ENCODE measurements around the gene MYL9. TPM values are rescaled to one million over a fixed set of nuclear protein-coding genes. Genes with fewer than 3 reads are reported as not detected.

MYL9 gene
- total RNA-seq, 4 donors from 2014 or later, result 156 to 974 (median 332) TPM

DNA sequence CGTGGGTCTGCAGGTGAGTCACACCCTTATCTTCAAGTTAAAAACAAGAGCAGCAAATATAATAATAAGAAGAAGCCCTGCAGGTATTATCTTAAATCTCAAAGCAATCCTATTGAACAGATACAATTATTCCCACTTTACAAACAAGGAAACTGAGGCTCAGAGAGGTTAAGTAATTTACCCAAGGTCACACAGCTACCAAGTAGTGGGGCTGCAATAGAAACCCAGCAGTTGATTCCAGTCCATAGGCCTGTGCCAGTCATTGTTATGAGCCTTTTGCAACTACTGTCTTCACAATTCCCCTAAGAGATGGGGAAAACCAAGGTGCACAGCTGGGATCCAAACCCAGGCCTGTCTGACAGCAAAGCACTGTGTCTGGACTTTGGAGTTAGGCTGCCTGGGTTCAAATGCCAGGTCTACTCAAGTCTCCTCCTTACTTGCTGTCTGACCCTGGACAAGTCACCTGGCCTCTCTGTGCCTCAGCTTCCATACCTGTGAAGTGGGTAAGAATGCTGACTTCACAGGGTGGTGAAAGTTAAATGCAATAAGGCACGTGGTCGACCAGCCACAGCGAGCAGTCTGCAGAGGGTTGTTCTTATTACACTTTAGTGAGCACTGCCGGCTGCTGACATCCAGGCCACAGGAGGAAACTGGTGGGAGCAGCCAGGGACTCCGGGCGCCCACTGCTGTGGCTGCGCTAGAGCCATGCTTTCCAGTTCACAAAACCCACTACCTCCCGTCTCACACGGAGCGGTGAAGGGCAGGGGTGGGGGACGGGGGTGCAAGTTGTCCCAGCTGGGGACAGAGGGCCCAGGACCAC, 6.1 kb downstream of the MYL9 start:
- Histone ChIP-seq H3K36me3 (no peaks in the 10 kb centered on the region), H3K9me3 (no peaks in the 10 kb centered on the region), H3K27me3 (no peaks in the 10 kb centered on the region), H3K27ac (peak overlapping the region in 3 of 4 donors; percentile 88 to 99 (median 93)), H3K4me1 (peaks cover 0 to 17% (median 8%) of the 10 kb centered on the region in 4 donors), H3K4me3 (no peak overlapping the region)
- WGBS, 2 donors (ENCODE audit: low coverage in 1 of 2), result 62% methylated on average over 12 of the region's 12 CpGs; no CpG with 5 or more reads in 1 of the 2 donors
- intact Hi-C loops (cut with DNase I; ENCODE audit: low total_unique reads) (no loop called here), in situ Hi-C loops (cut with MboI; ENCODE audit: low pct_ligation_motif_present in 1 of 4, low pct_unique_long_range_greater_than_20kb in 1 of 4, low sequenced_read_pairs in 3 of 4) (no loop called here)
- TF ChIP-seq EP300 (IDR thresholded peaks at IDR 0.05; ENCODE audit: low read depth) (no peak), POLR2A (IDR thresholded peaks at IDR 0.05) (no peak), POLR2AphosphoS5 (IDR thresholded peaks at IDR 0.05) (no peak)
- TF ChIP-seq, protein P1, sequence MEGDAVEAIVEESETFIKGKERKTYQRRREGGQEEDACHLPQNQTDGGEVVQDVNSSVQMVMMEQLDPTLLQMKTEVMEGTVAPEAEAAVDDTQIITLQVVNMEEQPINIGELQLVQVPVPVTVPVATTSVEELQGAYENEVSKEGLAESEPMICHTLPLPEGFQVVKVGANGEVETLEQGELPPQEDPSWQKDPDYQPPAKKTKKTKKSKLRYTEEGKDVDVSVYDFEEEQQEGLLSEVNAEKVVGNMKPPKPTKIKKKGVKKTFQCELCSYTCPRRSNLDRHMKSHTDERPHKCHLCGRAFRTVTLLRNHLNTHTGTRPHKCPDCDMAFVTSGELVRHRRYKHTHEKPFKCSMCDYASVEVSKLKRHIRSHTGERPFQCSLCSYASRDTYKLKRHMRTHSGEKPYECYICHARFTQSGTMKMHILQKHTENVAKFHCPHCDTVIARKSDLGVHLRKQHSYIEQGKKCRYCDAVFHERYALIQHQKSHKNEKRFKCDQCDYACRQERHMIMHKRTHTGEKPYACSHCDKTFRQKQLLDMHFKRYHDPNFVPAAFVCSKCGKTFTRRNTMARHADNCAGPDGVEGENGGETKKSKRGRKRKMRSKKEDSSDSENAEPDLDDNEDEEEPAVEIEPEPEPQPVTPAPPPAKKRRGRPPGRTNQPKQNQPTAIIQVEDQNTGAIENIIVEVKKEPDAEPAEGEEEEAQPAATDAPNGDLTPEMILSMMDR (IDR thresholded peaks at IDR 0.05), result no peak
- DNase-seq, result no peak

DNA sequence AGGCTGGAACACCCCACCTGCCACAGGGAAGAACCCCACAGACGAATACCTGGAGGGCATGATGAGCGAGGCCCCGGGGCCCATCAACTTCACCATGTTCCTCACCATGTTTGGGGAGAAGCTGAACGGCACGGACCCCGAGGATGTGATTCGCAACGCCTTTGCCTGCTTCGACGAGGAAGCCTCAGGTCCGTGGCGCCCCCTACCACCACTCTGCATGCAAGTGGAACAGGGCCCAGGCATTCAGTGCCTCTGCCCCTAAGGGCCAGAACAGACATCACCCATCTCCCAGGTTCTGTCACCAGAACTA, 6.6 kb downstream of the MYL9 start:
- no peaks in the 10 kb centered on the region for H3K9me3 ChIP-seq
- H3K4me1 ChIP-seq, result peaks cover 0 to 17% (median 8%) of the 10 kb centered on the region in 4 donors
- WGBS, 2 donors (ENCODE audit: low coverage in 1 of 2), result 90% methylated on average over 12 of the region's 12 CpGs; no CpG with 5 or more reads in 1 of the 2 donors
- peak overlapping the region in 2 of 4 donors; percentile 68 to 99 for H3K27ac ChIP-seq
- H3K36me3 ChIP-seq, result no peaks in the 10 kb centered on the region
- in situ Hi-C loops (cut with MboI; ENCODE audit: low pct_ligation_motif_present in 1 of 4, low pct_unique_long_range_greater_than_20kb in 1 of 4, low sequenced_read_pairs in 3 of 4), result no loop called here
- no peak for DNase-seq
- no peak overlapping the region for H3K4me3 ChIP-seq
- TF ChIP-seq POLR2A (IDR thresholded peaks at IDR 0.05) (no peak), POLR2AphosphoS5 (IDR thresholded peaks at IDR 0.05) (no peak), EP300 (IDR thresholded peaks at IDR 0.05; ENCODE audit: low read depth) (no peak)
- TF ChIP-seq, protein P1 (IDR thresholded peaks at IDR 0.05), result no peak
- no peaks in the 10 kb centered on the region for H3K27me3 ChIP-seq
- intact Hi-C loops (cut with DNase I; ENCODE audit: low total_unique reads), result no loop called here

DNA sequence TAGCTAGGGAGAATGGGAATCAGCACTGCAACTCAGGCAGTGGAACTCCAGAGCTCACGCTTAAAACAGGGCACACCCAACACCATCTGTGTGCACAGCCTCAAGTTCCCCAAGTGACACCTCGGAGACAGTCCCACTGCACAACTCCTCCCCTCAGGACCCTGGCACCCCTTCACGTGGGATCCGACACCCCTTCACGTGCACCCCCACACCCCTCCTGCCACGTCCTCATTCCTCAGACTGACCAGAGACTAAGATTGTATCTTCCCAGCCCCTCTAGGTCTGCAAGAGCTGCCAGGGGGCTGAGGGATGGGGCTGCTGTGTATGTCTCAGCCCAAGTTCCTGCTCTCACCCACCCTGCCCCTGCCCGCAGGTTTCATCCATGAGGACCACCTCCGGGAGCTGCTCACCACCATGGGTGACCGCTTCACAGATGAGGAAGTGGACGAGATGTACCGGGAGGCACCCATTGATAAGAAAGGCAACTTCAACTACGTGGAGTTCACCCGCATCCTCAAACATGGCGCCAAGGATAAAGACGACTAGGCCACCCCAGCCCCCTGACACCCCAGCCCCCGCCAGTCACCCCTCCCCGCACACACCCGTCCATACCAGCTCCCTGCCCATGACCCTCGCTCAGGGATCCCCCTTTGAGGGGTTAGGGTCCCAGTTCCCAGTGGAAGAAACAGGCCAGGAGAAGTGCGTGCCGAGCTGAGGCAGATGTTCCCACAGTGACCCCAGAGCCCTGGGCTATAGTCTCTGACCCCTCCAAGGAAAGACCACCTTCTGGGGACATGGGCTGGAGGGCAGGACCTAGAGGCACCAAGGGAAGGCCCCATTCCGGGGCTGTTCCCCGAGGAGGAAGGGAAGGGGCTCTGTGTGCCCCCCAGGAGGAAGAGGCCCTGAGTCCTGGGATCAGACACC, 7.6 kb downstream of the MYL9 start:
- no peaks in the 10 kb centered on the region for H3K27me3 ChIP-seq
- DNase-seq, result no peak
- 67 to 84% methylated on average over 8 to 19 of the region's 23 CpGs for WGBS, 2 donors (ENCODE audit: low coverage in 1 of 2)
- peak in 1 of 3 donors; percentile 5 for TF ChIP-seq POLR2AphosphoS5 (IDR thresholded peaks at IDR 0.05)
- TF ChIP-seq, protein P1 (IDR thresholded peaks at IDR 0.05), result no peak
- peaks cover 0 to 8% (median 3%) of the 10 kb centered on the region in 4 donors for H3K4me1 ChIP-seq
- H3K36me3 ChIP-seq, result no peaks in the 10 kb centered on the region
- H3K4me3 ChIP-seq, result no peak overlapping the region
- H3K27ac ChIP-seq, result peak overlapping the region; percentile 10 to 99 (median 62)
- no peaks in the 10 kb centered on the region for H3K9me3 ChIP-seq
- intact Hi-C loops (cut with DNase I; ENCODE audit: low total_unique reads) (no loop called here), in situ Hi-C loops (cut with MboI; ENCODE audit: low pct_ligation_motif_present in 1 of 4, low pct_unique_long_range_greater_than_20kb in 1 of 4, low sequenced_read_pairs in 3 of 4) (no loop called here)

DNA sequence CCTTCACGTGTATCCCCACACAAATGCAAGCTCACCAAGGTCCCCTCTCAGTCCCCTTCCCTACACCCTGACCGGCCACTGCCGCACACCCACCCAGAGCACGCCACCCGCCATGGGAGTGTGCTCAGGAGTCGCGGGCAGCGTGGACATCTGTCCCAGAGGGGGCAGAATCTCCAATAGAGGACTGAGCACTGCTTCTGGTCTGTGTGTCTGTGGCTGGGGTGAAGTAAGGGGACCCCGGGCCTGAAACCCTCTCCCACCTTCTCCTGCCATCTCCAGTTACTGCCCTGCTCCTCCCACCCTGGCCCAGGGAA, 8.3 kb downstream of the MYL9 start:
- H3K4me3 ChIP-seq, result no peak overlapping the region
- TF ChIP-seq POLR2A (IDR thresholded peaks at IDR 0.05) (no peak), POLR2AphosphoS5 (IDR thresholded peaks at IDR 0.05) (peak in 1 of 3 donors; percentile 35)
- in situ Hi-C loops (cut with MboI; ENCODE audit: low pct_ligation_motif_present in 1 of 4, low pct_unique_long_range_greater_than_20kb in 1 of 4, low sequenced_read_pairs in 3 of 4) (no loop called here), intact Hi-C loops (cut with DNase I; ENCODE audit: low total_unique reads) (no loop called here)
- H3K27ac ChIP-seq, result peak overlapping the region; percentile 10 to 99 (median 62)
- H3K9me3 ChIP-seq, result no peaks in the 10 kb centered on the region
- no peaks in the 10 kb centered on the region for H3K36me3 ChIP-seq
- H3K27me3 ChIP-seq, result no peaks in the 10 kb centered on the region
- no peak for DNase-seq
- H3K4me1 ChIP-seq, result peaks cover 0 to 5% (median under 1%) of the 10 kb centered on the region in 4 donors
- WGBS, 2 donors (ENCODE audit: low coverage in 1 of 2), result 79% methylated on average over 9 of the region's 9 CpGs; no CpG with 5 or more reads in 1 of the 2 donors

All from transverse colon (tissue), 4 donors.